ENCODE data around the gene NOP9.

NOP9 gene

DNA sequence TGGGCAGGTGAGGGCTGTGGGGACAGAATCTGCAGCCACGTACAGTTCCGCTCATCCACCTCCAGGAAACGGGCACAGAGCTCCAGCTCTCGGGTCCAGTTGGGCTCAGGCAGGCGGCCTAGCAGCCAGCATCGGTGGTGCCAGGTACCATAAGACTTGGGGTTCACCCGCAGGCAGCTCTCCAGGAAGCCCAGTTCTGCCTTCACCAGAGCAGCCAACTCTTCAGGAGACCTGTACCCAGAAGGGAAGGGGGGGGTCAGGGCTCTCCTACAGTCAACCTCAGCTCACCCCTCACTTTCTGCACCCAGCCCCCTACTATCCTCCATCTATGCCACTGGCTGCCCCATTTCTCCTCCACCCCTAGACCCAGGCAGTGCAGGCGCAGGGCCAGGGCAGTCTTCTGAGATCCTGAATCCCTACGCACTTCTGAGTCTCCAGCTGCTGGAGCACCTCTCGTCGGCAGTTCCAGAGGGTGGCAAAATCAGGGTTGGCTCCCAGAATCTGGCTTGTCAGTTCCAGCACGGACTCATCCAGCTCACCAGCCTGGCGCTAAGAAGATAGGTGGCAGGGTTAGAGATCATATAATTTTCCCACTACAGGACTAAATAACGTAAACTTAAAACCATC, 29.6 kb upstream of the NOP9 start:
- no peak overlapping the region for H3K4me3 ChIP-seq (ENCODE audit: low read length)
- TF ChIP-seq ZNF274 (IDR thresholded peaks at IDR 0.05; ENCODE audit: low read depth, low read length) = no peak

DNA sequence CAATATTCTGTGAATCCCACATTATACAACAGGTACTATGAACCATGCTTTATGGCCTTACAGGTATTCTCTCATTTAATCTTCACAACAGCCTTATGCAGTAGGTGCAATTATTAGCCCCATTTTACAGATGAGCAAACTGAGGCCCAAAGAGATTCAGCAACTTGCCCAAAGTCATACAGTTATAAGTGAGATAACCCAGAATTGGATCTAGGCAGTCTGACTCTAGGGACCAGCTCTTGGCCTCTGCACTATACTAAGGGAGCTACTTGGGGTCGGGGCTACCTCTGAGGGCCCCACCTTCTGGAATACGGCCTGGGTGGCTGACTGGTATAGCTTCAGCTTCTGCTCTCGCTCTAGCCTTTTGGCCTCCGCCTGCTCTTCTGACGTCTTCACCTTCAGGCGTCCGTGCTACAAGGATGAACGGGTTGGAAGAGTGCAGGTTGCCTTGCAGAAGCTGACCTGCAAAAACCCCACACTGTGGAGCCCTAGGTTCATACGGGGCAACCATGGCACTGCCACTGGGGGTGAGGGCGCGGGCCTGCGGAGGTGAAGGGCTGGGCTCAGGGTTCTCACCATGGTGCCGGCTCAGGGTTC, 29.0 kb upstream of the NOP9 start:
- no peak for TF ChIP-seq ZNF274 (IDR thresholded peaks at IDR 0.05; ENCODE audit: low read depth, low read length)
- peak overlapping the region; percentile 79 for H3K4me3 ChIP-seq (ENCODE audit: low read length)

GRCh38 chr14:24271134-24271833, 28.4 kb upstream of the NOP9 start, which contains the start of gene RABGGTA:
Gene RABGGTA (minus strand): TSS chr14:24271597. CDS start chr14:24271115, 482 bp downstream.
- TF ChIP-seq ZNF274 (IDR thresholded peaks at IDR 0.05; ENCODE audit: low read depth, low read length) = no peak
- peak within 1 kb of the TSS; percentile 79 for H3K4me3 ChIP-seq (ENCODE audit: low read length)

DNA sequence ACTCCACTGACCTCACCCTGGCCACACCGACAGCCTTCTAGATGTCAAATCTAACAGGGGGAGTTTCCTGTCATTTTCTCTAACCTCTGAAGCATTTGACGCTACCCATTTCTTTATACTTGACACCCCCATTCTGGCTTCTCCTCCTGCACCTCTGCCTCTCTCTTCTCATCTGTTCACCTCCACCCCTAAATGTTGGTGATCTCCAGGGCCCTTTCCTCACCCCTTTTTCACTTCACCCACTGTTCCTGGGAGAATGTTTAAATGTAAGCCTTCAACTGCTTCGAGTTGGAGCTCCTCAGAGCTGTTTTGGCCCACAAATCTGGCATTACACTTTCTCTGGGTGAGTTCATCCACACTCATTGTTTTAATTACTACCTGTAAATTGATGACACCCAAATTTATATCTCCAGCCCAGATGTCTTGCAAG, 27.8 kb upstream of the NOP9 start:
- peak overlapping the region; percentile 79; the same call in 1 of the 2 replicates for H3K4me3 ChIP-seq (ENCODE audit: low read length)
- no peak for TF ChIP-seq ZNF274 (IDR thresholded peaks at IDR 0.05; ENCODE audit: low read depth, low read length)

GRCh38 chr14:24272467-24272866, 27.2 kb upstream of the NOP9 start:
- H3K4me3 ChIP-seq (ENCODE audit: low read length) = no peak overlapping the region
- no peak for TF ChIP-seq ZNF274 (IDR thresholded peaks at IDR 0.05; ENCODE audit: low read depth, low read length)

DNA sequence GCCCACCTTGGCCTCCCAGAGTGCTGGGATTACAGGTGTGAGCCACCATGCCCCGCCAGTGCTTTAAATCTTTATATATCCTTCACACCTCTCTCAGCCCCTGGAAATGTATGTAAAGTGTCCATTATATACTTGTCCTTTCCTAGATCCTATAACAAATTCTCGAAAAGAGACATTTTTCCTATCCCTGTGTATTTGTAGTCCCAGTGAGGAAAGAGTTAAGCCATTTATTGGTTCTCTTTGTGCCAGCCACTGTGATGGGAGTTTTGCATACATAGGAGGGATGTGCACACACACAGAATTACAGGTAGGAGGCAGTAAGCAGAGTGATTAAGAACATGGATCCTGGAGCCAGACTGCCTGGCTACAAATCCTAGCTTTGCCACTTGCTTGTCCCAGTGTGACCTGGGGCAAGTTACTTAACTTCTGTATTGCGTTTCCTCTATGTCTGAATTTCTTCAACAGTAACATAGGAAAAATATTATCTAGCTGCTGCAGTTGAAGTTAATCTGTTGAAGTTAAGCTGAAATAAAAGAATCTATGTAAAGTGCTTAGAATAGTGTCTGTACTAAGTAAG, 26.1 kb upstream of the NOP9 start:
- no peak for TF ChIP-seq ZNF274 (IDR thresholded peaks at IDR 0.05; ENCODE audit: low read depth, low read length)
- H3K4me3 ChIP-seq (ENCODE audit: low read length) = no peak overlapping the region

DNA sequence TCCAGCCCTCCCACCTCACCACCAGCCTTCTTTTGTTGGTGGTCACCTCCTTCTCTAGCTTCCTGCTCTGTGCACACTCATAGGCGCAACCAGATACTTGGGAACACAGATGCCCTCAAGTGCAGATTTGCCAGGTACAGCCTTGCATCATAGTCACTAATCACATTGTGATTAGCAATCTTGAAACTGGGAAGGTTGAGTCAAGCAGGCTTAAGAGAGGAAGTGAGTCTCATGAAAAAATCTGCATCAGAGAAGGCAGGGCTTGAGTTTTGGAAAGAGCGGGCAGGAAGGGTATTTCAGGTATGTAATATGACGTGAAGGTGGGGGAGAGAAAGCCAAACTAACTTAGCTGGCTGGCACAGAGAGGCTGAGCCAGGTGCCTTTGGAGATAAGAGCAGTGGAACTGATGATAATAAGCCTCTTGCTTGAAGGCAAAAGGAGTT, 25.5 kb upstream of the NOP9 start:
- no peak for TF ChIP-seq ZNF274 (IDR thresholded peaks at IDR 0.05; ENCODE audit: low read depth, low read length)
- peak overlapping the region; percentile 5; the same call in 1 of the 2 replicates for H3K4me3 ChIP-seq (ENCODE audit: low read length)

DNA sequence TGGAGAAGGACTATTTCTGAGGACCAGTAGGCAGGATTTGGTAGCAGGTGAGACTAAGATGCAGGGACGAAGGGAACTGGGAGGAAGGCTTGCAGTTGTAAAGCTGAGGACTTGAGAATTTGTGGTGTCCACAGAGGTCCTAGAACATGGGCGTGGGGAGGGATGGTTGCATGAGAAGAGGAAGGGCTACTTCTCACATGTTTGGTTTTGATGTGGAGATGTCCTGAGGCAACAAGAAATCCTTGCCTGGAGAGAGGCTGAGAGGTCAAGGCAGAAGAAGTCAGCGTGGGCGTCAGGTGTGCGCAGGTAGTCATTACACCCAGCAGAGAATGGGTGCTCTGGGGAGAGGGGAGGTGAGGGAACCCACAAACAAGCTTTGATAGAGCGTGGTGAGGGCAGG, 22.6 kb upstream of the NOP9 start:
- no peak overlapping the region for H3K4me3 ChIP-seq (ENCODE audit: low read length)
- no peak for TF ChIP-seq ZNF274 (IDR thresholded peaks at IDR 0.05; ENCODE audit: low read depth, low read length)

DNA sequence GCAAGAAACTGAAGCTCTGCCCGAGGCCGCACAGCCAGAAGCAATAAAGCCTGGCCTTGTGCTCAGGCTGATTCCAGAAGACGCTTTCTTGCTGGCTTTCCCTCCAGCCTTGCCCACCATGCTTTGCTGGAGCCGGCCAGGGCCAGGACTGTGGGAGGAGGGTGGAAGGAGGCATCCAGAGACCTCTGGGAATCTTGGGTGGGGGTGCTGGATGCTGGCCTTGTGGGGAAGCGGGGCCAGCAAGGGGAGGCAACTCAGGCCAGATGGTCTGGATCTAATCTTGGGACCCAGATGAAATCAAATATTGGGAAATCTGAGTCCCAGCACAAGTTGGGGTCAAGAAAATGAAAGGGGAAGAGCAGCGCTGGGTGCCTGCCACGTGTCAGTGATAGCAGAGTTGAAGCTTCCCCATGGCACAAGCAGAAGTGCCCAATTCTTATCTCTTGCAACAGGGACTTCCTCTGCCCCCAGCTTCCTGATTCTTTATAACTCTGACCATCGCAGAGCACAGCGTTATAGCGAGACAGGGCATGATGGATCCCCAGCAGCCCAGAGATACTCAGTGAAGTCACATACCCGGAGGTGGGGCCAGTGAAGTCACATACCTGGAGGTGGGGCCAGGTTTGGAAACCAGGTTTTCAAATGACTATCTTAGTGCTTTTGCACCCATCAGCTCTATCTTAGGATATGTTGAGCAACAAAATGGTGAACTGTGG, 21.9 kb upstream of the NOP9 start:
- H3K4me3 ChIP-seq (ENCODE audit: low read length) = no peak overlapping the region
- no peak for TF ChIP-seq ZNF274 (IDR thresholded peaks at IDR 0.05; ENCODE audit: low read depth, low read length)

- H3K4me3 ChIP-seq (ENCODE audit: low read length) = no peak overlapping the region
- no peak for TF ChIP-seq ZNF274 (IDR thresholded peaks at IDR 0.05; ENCODE audit: low read depth, low read length)
Observed at GRCh38 chr14:24278424-24278823, 21.2 kb upstream of the NOP9 start.

GRCh38 chr14:24279301-24280186, 20.1 kb upstream of the NOP9 start:
- no peak overlapping the region for H3K4me3 ChIP-seq (ENCODE audit: low read length)
- TF ChIP-seq ZNF274 (IDR thresholded peaks at IDR 0.05; ENCODE audit: low read depth, low read length) = no peak

- TF ChIP-seq ZNF274 (IDR thresholded peaks at IDR 0.05; ENCODE audit: low read depth, low read length) = no peak
- H3K4me3 ChIP-seq (ENCODE audit: low read length) = no peak overlapping the region
Observed at GRCh38 chr14:24280797-24281460, 18.7 kb upstream of the NOP9 start.

- no peak for TF ChIP-seq ZNF274 (IDR thresholded peaks at IDR 0.05; ENCODE audit: low read depth, low read length)
- no peak overlapping the region for H3K4me3 ChIP-seq (ENCODE audit: low read length)
Observed at GRCh38 chr14:24281636-24282035, 18.0 kb upstream of the NOP9 start.

Measured in GM08714 (cell line).